ENCODE results near the gene BNIP5.

DNA sequence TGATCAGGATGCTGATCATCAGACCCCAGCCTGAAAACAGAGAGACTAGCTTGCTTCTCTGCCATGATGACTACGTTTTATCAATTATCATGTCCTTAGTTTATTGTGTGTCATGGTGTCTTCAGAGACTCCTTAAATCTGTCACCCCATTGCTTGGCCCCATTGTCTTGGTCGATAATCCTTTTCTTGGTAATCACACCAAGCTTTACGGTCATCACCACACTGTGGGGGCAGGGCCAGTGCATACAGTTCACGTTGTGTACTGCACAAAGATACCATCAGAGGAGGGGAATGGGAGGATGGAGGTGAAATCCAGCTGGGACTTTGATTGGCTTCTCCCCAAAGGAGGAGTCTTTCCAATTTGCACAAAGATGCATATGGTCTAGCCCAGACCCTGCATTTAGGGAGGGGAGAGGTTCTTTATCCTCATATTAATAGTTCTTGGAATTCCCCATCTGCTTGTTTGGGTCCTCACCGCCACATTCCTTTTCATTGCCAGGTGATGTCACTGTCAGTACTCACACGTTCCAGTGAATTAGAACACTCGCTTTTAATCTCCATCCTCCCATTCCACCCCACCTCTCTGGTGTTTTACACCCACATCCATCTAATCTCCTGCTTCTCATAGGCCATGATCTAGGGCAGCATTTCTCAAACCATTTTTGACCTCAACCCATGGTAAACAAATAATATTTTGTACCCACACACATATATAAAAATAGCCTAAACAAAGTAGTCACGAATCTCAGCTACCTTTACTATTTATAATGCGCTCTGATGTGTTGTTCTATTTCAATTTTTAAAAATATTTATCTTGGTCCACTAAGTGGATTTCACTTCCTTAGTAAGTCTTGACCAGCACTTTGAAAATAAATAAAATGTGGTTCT lies 45.1 kb upstream of the BNIP5 start:
- TF ChIP-seq, protein P1, sequence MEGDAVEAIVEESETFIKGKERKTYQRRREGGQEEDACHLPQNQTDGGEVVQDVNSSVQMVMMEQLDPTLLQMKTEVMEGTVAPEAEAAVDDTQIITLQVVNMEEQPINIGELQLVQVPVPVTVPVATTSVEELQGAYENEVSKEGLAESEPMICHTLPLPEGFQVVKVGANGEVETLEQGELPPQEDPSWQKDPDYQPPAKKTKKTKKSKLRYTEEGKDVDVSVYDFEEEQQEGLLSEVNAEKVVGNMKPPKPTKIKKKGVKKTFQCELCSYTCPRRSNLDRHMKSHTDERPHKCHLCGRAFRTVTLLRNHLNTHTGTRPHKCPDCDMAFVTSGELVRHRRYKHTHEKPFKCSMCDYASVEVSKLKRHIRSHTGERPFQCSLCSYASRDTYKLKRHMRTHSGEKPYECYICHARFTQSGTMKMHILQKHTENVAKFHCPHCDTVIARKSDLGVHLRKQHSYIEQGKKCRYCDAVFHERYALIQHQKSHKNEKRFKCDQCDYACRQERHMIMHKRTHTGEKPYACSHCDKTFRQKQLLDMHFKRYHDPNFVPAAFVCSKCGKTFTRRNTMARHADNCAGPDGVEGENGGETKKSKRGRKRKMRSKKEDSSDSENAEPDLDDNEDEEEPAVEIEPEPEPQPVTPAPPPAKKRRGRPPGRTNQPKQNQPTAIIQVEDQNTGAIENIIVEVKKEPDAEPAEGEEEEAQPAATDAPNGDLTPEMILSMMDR (IDR thresholded peaks at IDR 0.05): no peak
- no peak for TF ChIP-seq POLR2A (IDR thresholded peaks at IDR 0.05)

Measured in esophagus squamous epithelium (tissue), 4 donors.